B cell (primary cell): ENCODE results near the gene LRP1.

Experiments used
- EZH2 ChIP-seq: IDR thresholded peaks from 2 replicates; pipeline ENCODE4 v1.6.1; 2012; ENCODE audit warnings: borderline replicate concordance, low read depth, mild to moderate bottlenecking, moderate library complexity, low read length; ENCODE audit not compliant: insufficient read depth, poor library complexity, severe bottlenecking
- TF ChIP-seq, protein P1 (sequence below): fragments of 200-600 bp; IDR thresholded peaks from one replicate; pipeline ENCODE4 v1.8.0; 2022; ENCODE audit warnings: antibody characterized with exemption, mild to moderate bottlenecking

DNA sequence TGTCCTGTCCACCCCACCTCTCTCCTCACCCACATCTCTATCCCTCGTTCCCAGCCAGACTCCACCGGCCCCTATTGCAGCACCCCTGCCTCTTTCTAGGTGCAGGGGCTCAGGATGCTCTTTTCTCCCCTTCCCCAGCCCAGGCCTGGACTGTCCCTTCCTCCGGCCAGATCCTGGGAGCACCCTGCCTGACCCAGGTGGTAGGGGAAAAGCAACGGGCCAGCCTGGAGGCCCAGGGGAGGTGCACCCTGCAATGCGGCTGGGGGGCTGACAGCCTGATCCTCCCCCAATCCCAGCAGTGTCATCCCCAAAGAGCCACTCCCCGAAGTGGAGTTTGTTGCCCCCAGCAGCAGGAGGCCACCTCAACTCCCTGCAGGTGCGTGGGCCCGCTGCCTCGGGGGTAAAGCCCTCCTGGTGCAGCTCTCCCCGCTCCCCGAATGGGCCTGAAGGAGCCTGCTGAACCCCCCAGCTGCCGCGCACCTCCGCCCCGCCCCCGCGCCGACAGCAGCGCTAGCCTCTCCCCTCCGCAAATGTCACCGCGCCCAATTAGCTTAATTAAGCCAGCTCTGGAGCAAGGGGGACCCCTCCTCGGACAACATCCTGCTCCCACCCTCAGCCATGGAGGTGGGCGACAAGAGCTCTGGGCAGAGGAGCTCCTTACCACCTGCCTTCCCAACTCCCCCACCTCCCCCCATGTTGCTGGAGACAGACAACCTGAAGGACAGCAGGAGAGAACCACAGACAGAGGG lies 93.1 kb downstream of the LRP1 start:
- TF ChIP-seq, protein P1, sequence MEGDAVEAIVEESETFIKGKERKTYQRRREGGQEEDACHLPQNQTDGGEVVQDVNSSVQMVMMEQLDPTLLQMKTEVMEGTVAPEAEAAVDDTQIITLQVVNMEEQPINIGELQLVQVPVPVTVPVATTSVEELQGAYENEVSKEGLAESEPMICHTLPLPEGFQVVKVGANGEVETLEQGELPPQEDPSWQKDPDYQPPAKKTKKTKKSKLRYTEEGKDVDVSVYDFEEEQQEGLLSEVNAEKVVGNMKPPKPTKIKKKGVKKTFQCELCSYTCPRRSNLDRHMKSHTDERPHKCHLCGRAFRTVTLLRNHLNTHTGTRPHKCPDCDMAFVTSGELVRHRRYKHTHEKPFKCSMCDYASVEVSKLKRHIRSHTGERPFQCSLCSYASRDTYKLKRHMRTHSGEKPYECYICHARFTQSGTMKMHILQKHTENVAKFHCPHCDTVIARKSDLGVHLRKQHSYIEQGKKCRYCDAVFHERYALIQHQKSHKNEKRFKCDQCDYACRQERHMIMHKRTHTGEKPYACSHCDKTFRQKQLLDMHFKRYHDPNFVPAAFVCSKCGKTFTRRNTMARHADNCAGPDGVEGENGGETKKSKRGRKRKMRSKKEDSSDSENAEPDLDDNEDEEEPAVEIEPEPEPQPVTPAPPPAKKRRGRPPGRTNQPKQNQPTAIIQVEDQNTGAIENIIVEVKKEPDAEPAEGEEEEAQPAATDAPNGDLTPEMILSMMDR: no peak
- peak; percentile 54 for TF ChIP-seq EZH2
